HG03378 (cell line): Measurements from ENCODE around the gene WBP2.
"Not testable (repeated sequence)": the region's sequence is repeated elsewhere in the genome, so short reads cannot be mapped to it uniquely, and the experiment has no call there.

ENCODE experiments used
- ATAC-seq: cut with Tn5 transposase; IDR thresholded peaks from one replicate; pipeline ENCODE4 v1.9.1; 2021; ENCODE audit warnings: mild to moderate bottlenecking, moderate library complexity; ENCODE audit not compliant: unreplicated experiment

Gene WBP2

GRCh38 chr17:75868730-75869281, 13.7 kb upstream of the WBP2 start:
- ATAC-seq = not testable (repeated sequence)

GRCh38 chr17:75865404-75866188, 10.5 kb upstream of the WBP2 start:
- not testable (repeated sequence) for ATAC-seq

- not testable (repeated sequence) for ATAC-seq
These were observed 9.8 kb upstream of the WBP2 start for GRCh38 chr17:75864887-75865286.

GRCh38 chr17:75864448-75864871, 9.3 kb upstream of the WBP2 start:
- ATAC-seq = peak; percentile 79

GRCh38 chr17:75861927-75862317, 6.8 kb upstream of the WBP2 start:
- ATAC-seq = no peak

GRCh38 chr17:75859358-75859757, 4.2 kb upstream of the WBP2 start:
- not testable (repeated sequence) for ATAC-seq

- ATAC-seq = peak; percentile 14
These were observed 1.1 kb upstream of the WBP2 start for GRCh38 chr17:75856062-75856756.

- ATAC-seq = no peak
These were observed 240 bp downstream of the WBP2 start for GRCh38 chr17:75854881-75855309.

- no peak for ATAC-seq
These were observed 910 bp downstream of the WBP2 start for GRCh38 chr17:75854101-75854748.

- no peak for ATAC-seq
These were observed 1.7 kb downstream of the WBP2 start for GRCh38 chr17:75853433-75853832.

GRCh38 chr17:75851693-75851991, 3.5 kb downstream of the WBP2 start:
- ATAC-seq = not testable (repeated sequence)

- no peak for ATAC-seq
These were observed 4.0 kb downstream of the WBP2 start for GRCh38 chr17:75850928-75851692.

GRCh38 chr17:75849724-75850123, 5.4 kb downstream of the WBP2 start:
- ATAC-seq = no peak

GRCh38 chr17:75849279-75849646, 5.9 kb downstream of the WBP2 start:
- ATAC-seq = no peak

- ATAC-seq = no peak
These were observed 6.4 kb downstream of the WBP2 start for GRCh38 chr17:75848523-75849278.

- no peak for ATAC-seq
These were observed 7.3 kb downstream of the WBP2 start for GRCh38 chr17:75847614-75848522.

GRCh38 chr17:75846692-75847613, 8.2 kb downstream of the WBP2 start:
- no peak for ATAC-seq
